Suprapubic skin (tissue), 4 donors: ENCODE measurements around the gene MYOM1.

Experiments
- CTCF ChIP-seq, 2 donors: fragments of 200-600 bp in 1 of 2; fragments of 450-650 bp in 1 of 2; sonication (generic) in 1 of 2; IDR thresholded peaks; one replicate each; pipeline ENCODE4 v1.5.1; 2016 to 2019; ENCODE audit warnings: antibody characterized with exemption in 2 of 2, mild to moderate bottlenecking in 1 of 2, moderate library complexity in 1 of 2
- POLR2A ChIP-seq, 2 donors: fragments of 450-650 bp; IDR thresholded peaks; one replicate each; pipeline ENCODE4 v1.6.1; 2017; ENCODE audit warnings: antibody characterized with exemption in 2 of 2, mild to moderate bottlenecking in 2 of 2, moderate library complexity in 2 of 2
- POLR2AphosphoS5 ChIP-seq, 3 donors: sonication (generic); formaldehyde crosslinking; IDR thresholded peaks; one replicate each; pipeline ENCODE4 v1.6.1; 2017; ENCODE audit warnings: antibody characterized with exemption in 3 of 3

- TF ChIP-seq CTCF (IDR thresholded peaks at IDR 0.05) (no peak), POLR2AphosphoS5 (IDR thresholded peaks at IDR 0.05) (no peak), POLR2A (IDR thresholded peaks at IDR 0.05) (no peak)
Observed at GRCh38 chr18:3037423-3037915, 182.3 kb downstream of the MYOM1 start.
